NCI-H510A treated with DMSO at 0.1 percent for 48 hours (cell line): ENCODE results near the gene CDYL2.

Experiments used
- DNase-seq: peaks from one replicate; lab custom pipeline; 2025; lab: John Stamatoyannopoulos, UW

Gene CDYL2

GRCh38 chr16:80620736-80621605, 183.4 kb downstream of the CDYL2 start:
- no peak for DNase-seq

GRCh38 chr16:80619824-80620223, 184.6 kb downstream of the CDYL2 start:
- DNase-seq = no peak

DNA sequence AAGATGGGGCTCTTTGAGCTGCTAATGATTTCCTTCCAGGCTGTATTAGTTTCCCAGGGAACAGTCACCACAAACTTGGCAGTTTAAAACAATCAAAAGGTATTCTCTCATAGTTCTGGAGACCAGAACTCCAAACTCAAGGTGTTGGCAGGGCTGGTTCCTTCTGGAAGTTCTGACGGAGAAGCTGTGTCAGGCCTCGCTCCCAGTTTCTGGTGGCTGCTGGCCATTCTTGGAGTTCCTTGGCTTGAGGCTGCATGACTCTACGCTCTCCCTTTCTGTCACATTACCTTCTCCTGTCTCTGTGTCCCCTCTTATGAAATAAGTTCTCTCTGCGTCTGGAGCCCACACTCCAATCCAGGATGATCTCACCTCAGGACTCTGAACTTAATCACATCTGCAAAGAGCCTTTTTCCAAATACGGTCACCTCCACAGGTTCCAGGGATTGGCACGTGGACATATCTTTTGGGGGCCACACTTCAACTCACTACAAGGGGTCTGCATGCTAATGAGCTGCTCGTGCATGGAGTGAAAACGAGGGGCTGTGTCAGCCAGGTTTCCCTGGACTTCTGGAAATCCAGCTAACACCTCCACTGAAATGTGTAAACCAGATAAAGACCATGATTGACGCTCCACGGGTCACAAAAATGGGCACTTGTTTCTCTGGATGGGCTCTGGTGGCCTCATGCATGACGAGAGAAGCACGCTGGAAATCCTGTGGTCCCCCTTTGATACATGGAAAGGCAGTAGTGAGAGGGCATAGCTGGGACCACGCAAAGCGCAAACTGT, 185.3 kb downstream of the CDYL2 start:
- DNase-seq = no peak

- no peak for DNase-seq
Observed at GRCh38 chr16:80616362-80616761, 188.0 kb downstream of the CDYL2 start.

- DNase-seq = no peak
Observed at GRCh38 chr16:80615735-80616134, 188.7 kb downstream of the CDYL2 start.

GRCh38 chr16:80614908-80615671, 189.3 kb downstream of the CDYL2 start:
- DNase-seq = no peak

DNA sequence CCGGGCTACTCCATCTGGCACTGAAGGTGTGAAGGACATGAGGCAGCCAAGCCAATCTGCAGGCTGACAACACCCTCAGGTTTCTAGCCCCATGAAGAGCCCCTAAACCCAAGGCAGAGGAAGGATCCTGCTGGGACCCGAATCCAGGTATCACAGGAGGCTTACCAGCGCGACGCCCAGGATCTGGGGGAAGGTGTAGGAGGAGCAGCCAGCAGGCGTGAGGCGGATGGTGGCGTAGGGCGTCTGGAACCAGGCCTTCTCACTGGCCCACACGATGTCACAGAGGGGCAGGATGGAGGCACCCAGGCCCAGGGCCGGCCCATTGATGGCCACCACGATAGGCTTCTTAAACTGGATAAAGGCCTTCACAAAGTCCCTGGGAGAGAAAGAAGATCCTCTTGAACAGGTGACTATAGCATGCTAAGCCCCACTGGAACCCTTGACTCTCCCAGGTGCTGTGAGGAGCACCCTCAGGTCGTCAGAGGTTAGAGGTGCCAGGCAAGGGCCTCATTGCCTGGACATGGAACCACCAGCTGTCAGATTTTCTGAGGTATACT, 191.9 kb downstream of the CDYL2 start:
- DNase-seq = no peak

DNA sequence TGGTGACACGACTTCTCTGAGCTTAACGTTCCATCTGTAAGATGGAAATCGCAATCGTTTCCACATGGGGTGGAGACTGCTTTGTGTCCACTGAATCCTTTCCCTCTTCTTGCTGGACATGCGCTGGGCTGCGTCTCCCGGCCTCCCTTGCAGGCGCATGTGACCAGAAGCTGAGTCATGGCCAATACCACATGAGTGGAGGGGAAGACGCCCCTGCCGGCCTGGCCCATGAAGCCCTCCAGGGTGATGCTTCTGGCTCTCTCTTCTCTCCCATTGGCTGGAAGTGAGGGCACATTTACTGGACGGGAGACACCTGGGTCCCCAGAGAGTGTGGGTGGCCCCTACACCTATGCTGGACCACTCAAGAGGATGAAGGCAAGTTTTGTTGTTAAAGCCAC, 192.5 kb downstream of the CDYL2 start:
- DNase-seq = no peak

- no peak for DNase-seq
Observed at GRCh38 chr16:80611171-80611929, 193.0 kb downstream of the CDYL2 start.

DNA sequence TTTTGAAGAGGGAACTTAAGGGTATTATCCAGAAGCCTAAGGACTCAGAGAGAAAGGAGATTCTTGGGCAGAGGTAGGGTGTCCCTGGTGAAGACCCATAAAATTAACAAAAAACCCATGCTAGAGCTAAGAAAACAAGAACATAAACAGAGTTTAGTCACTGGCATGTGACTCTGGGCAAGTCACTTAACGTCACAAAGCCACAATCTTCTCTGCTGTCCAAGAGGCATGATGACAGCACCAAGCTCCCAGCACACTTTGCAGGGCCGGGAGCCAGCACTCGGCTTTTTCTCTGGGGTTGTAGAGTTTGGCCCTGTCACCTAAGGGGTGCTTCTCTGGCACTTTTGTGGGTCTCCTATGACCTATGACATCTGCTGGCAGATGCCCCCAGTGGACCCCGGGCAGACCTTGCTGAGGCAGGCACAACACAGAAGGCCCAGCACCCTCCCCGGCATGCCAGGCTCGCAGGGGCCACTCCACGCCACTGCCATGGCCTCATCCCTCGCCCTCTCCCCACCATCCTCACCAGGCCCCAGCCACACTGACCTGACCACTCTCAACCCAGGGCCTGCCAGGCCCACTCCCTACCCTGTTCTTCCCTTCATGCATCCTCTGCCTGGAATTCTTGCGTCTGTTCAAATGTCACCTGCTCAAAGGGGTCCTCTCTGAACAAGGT, 193.8 kb downstream of the CDYL2 start:
- DNase-seq = no peak

- no peak for DNase-seq
Observed at GRCh38 chr16:80608946-80609345, 195.5 kb downstream of the CDYL2 start.

DNA sequence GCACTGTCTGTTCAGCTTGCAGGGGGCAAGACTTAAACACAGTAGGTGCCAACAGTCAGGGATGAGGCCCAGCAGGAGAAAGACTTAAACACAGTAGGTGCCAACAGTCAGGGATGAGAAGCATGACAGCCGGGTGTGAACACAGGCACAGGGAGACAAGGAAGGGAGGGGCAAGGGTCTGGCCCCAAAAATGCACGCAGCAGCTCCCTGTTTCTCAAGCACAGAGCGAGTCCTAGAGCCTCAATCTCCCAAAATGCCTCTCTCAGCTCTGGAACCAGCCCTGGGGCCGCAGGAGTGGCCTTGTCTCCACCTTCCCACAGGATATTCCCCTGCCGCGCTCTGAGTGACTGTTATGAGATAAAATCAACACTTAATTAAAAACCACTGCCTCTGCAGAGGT, 197.2 kb downstream of the CDYL2 start:
- no peak for DNase-seq

DNA sequence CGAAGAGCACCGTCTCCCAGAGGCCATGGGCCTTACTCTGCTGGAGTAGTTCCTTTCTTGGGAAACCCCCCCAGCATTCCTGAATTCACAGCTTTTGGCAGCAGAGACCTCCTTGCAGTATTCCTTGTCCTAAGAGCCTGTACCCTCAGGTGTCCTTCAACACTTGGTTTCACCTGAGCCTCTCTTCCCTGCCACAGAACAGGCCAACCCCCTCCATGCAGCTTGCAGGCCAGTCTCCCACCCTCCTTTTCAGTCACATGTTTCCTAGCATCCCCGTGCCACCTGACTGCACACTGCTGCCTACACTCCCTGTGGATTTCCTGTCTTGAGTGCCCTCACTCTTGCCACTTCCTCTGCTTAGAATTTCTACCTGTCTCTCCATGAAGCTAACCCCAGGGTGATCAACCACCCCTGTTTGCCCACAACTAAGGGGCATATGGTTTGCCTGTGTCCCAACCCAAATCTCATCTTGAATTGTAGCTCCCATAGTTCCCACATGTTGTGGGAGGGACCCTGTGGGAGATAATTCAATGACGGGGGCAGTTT, 198.1 kb downstream of the CDYL2 start:
- no peak for DNase-seq

DNA sequence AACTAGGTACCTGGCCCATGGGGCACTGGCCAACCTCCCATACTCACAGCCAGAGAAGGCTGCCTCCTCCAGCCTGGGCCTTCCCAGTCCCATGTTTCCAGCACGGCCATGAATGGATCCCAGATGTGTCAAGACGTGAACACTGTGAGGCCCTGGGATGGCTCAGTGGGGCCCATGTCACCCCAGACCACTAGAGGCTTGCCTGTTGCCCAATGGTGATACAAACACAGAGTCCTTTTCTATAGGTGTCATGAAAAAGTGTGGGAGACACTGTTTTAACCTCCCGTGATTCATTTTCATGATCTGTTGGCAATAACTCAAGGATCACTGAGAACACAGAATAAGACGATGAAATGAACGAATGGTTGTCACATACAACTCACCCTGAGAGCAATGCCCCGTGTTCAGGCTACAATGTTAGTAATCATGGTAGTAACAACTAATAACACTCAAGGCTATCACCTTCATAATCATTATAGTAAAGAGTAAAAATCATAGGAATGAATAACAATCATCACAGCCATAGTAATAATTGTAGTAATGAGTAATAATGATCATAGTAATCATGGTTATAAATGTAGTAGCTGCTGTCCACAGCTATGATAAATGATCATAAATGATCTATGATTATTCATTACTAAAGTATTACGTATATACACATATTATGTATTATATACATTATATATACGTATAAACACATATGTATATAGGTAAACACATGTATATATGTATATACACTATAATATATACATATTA, 199.6 kb downstream of the CDYL2 start:
- no peak for DNase-seq

GRCh38 chr16:80602894-80603293, 201.5 kb downstream of the CDYL2 start:
- no peak for DNase-seq

GRCh38 chr16:80601182-80601581, 203.2 kb downstream of the CDYL2 start:
- no peak for DNase-seq

GRCh38 chr16:80599466-80599865, 204.9 kb downstream of the CDYL2 start:
- DNase-seq = no peak

GRCh38 chr16:80596507-80597207, 207.7 kb downstream of the CDYL2 start:
- DNase-seq = no peak

GRCh38 chr16:80594756-80595155, 209.6 kb downstream of the CDYL2 start:
- DNase-seq = no peak
